Kidney tubule cell (primary cell): ENCODE results near the gene CYCS.
"Not testable (repeated sequence)": the region's sequence is repeated elsewhere in the genome, so short reads cannot be mapped to it uniquely, and the experiment has no call there.

ENCODE experiments used
- DNase-seq: peaks from one replicate; pipeline ENCODE4 v3.0.0-alpha.2; 2018; ENCODE audit warnings: low spot score

Gene CYCS

DNA sequence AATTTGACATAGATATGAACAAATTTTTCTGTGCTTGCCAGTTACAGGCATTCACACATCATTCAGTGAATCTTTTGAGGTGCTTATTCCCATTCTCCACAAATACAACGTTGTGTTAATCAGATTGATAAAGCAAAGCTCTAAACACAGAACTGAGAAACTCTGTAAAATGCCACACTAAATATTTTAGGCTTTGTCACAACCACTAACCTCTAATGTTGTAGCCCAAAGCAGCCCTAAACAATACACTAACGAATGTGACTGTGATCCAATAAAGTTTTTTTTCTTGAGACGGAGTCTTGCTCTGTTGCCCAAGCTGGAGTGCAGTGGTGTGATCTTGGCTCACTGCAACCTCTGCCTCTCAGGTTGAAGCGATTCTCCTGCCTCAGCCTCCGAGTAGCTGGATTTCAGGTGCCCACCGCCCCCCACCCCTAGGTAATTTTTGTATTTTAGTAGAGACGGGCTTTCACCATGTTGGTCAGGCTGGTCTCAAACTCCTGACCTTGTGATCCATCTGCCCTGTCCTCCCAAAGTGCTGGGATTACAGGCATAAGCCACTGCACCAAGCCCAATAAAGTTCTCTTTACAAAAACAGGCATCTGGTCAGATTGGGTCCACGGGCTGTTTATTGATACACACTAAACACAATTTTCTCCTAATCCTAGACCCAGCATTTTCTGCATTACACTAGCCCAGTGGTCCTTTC lies 6.9 kb downstream of the CYCS start:
- DNase-seq, result no peak

- DNase-seq, result no peak
These were observed 7.6 kb downstream of the CYCS start for GRCh38 chr7:25117226-25118047.

DNA sequence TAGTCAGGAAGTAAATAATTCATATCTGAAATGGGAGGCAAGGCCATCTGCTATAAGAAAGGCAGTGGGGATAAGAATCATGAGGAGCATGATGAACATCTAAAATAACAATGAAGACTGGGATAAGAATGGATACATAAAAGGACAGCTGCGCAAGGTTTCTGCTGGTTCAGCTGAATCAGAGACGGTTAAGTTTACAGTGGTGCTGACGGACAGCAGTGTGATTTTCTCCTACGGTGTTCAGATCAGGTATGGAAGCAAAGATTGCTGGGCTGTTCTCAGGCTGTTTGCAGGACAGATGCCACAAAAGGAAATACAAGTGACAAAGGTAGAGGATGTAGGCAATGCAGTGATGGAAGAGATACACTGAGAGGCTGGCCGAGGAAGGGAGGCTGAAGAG lies 8.4 kb downstream of the CYCS start:
- DNase-seq, result no peak

DNA sequence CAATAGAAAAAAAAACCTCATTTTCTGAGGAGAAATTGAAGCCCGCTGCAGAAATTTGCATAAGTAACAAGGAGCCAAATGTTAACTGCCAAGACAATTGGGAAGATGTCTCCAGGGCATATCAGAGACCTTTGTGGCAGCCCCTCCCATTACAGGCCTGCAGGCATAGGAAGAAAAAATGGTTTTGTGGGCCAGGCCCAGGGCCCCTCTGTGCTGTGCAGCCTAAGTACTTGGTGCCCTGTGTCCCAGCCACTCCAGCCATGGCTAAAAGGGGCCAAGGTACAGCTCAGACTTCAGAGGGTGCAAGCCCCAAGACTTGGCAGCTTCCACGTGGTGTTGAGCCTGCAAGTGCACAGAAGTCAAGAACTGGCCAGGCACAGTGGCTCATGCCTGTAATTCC lies 14.5 kb downstream of the CYCS start:
- DNase-seq, result not testable (repeated sequence)

- no peak for DNase-seq
These were observed 15.8 kb downstream of the CYCS start for GRCh38 chr7:25109276-25109675.

GRCh38 chr7:25105911-25106310 lies 19.1 kb downstream of the CYCS start:
- no peak for DNase-seq

DNA sequence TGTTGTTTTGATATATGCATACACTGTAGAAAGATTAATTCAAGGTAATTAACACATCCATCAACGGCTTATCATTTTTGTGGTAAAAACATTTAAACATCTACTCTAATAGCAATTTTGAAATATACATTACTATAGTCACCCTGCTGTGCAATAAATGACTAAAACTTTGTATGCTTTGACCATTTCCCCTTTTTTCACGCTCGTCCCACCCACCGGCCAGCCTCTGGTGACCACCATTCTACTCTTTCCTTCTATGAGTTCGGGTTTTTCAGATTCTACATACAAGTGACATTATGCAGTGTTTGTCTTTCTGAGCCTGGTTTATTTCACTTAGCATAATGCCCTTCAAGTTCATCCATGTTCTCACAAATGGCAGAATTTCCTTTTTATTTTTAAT lies 21.3 kb downstream of the CYCS start:
- DNase-seq, result no peak

DNA sequence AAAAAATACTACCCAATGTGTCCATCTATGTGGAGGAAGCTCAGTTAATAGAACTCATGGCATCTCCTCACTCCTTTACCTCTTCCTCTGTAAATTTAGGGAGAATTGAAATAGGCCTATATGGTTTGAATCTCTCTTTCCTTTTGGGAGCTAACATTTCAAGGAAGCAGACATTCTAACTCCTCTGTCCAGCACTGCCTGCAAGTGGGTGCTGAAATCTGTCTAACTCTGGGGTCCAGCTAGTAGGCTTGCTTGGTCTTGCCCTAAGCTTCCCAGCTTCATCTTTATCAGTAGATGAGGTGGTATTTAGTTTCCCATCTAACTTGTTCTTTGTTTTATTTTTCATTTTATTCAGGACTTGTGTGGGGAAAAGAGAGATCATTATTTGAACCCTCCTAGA lies 23.2 kb downstream of the CYCS start:
- no peak for DNase-seq

DNA sequence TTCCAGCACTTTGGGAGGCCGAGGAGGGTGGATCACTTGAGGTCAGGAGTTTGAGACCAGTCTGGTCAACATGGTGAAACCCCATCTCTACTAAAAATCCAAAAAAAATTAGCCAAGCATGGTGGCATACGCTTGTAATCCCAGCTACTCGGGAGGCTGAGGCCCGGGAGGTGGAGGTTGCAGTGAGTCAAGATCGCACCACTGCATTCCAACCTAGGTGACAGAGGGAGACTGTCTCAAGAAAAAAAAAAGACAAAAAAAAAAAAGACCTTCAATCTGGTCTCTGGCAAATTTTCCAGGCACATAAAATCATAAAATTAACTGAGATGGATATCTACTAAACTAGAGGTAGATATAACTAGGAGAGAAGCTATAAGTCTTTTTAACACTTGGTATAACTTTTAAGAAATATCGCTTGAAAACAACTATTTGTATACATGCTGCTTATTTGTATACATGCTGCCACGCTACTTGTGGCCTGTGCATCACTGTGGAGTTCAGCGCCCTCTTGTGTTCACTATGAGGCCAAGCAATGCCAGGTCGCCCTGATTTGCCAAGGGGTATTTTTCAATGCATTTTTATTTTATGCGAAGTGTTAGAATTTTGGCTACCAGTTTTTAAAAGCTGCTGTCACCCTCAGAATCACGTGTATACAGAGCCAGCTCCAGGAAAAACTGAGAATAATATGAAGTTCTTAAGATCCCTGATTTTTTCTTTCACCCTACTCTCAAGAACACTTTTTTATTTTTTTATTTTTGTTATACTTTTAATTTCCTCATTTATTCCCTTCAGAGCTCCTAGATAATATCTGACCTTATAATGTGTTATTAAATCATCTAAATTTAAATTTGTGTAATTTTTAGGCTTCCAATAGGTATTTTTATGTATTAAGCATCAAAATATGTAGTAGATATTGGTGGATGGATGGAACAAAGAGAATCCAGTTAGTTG lies 26.7 kb downstream of the CYCS start:
- DNase-seq, result peak; percentile 73

DNA sequence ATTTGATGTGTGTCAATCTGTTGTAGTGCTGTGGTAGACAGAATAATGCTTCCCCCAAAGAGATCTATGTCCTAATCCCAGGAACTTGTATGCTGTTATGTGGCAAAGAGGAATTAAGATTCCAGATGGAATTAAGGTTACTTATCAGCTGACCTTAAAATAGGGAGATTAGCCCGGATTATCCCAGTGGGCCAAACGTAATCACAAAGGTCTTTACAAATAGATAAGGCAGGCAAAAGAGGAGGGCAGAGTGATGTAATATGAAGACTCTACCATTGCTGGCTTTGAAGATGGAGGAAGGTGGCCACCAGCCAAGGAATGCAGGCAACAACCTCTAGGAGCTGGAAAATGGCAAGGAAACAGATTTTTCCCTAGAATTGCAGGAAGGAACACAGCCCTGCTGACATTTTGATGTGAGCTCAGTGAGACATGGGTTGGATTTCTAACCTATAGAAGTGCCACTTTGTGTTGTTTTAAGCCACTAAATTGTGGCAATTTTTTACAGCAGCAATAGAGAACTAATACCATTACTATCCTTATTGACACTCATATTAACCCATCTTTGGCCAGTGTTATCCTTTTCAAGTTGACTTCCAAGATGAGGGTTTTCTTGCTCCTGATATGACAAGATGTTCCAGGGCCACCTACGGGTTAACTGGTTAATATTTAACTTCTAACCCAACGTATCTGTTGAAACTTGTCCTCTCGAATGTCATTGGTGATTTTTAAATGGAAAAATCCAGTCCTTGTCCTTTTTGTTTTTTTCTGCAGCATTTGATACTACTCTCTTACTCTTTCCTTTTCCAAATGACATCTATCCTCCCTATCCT lies 29.3 kb downstream of the CYCS start:
- no peak for DNase-seq

GRCh38 chr7:25093268-25093826 lies 31.7 kb downstream of the CYCS start:
- DNase-seq, result peak; percentile 82

GRCh38 chr7:25091779-25092178 lies 33.3 kb downstream of the CYCS start:
- DNase-seq, result no peak

DNA sequence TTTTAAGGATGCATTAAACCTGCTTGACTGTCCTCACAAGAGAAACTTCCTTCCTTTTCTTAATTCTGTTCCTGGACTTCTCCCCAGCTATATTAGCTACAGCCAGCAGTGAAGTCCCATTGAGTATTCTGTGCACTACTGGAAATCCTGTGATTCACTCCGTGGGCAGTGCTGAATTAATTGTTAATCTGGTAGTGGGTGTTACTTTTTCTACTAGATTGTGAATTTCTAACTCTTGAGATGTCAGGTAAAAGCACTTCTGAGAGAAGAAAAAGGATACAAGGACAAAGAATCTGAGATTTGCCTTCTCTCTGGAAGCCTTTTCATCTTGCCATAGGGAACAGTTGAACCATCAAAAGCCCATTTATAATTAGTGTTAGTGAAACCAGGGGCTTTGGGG lies 33.9 kb downstream of the CYCS start:
- peak; percentile 67 for DNase-seq

- DNase-seq, result no peak
These were observed 34.7 kb downstream of the CYCS start for GRCh38 chr7:25090374-25090773.

DNA sequence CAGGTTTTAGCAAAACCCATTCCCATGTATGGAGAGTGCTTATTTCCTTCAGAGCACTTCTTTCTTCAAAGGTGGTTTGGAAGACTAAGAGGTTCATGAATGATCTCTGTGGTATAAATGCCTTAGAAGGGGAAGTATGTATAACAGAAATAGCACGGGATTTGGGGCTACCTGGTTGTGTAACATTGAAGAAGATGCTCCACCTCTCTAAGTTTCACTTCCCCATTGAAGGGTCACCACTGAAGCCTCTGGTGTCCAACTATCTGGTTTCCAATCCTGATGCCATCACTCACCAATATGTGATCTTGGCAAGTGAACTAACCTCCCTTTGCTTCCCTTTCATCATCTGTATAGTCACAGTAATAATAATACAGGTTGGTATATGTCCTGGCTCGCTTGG lies 37.2 kb downstream of the CYCS start:
- DNase-seq, result no peak

DNA sequence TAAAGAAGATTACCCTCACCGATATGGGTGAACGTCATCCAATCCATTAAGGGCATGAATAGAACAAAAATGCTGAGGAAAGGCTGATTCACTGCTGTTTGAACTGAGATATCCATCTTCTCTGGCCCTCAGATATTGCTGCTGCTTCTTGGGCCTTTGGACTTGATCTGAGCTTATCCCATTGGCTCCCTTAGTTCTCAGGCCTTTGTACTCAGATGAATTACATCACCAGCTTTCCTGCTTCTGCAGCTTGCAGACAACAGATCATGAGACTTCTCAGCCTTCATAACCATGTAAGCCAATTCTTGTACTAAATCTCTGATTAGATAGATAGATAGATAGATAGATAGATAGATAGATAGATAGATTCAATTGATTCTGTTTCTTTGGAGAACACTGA lies 40.2 kb downstream of the CYCS start:
- DNase-seq, result no peak

- DNase-seq, result peak; percentile 37
These were observed 41.9 kb downstream of the CYCS start for GRCh38 chr7:25083201-25083600.

- not testable (repeated sequence) for DNase-seq
These were observed 43.0 kb downstream of the CYCS start for GRCh38 chr7:25082041-25082440.

GRCh38 chr7:25077096-25077495 lies 48.0 kb downstream of the CYCS start:
- no peak for DNase-seq

GRCh38 chr7:25075459-25075858 lies 49.6 kb downstream of the CYCS start:
- no peak for DNase-seq

- peak; percentile 48 for DNase-seq
These were observed 51.6 kb downstream of the CYCS start for GRCh38 chr7:25073451-25073850.
